Gastrocnemius medialis (tissue), 4 donors: ENCODE measurements around the gene RCOR2. TPM values are rescaled to one million over a fixed set of nuclear protein-coding genes. Genes with fewer than 3 reads are reported as not detected.

ENCODE experiments used
- ATAC-seq, 2 donors: fragments of 150-250 bp; one replicate each; pipeline ENCODE4 v1.9.1; 2016
- DNase-seq, 2 donors: peaks; one replicate each; pipeline ENCODE4 v3.0.0-alpha.2; 2019
- H3K27ac ChIP-seq, 4 donors: fragments of 200-600 bp; sonication (generic); 1 replicate in 1 of 4; 2 replicates in 3 of 4; pipeline ENCODE4 v1.5.1; 2016 to 2018; ENCODE audit warnings: mild to moderate bottlenecking in 2 of 4, moderate library complexity in 1 of 4
- H3K27me3 ChIP-seq, 3 donors: fragments of 200-600 bp; sonication (generic) in 2 of 3; 1 replicate in 1 of 3; 2 replicates in 2 of 3; pipeline versions ENCODE4 v1.5.1 to v1.6.0; 2016 to 2019; ENCODE audit warnings: mild to moderate bottlenecking in 1 of 3, moderate library complexity in 1 of 3
- H3K36me3 ChIP-seq, 2 donors: fragments of 200-600 bp; sonication (generic) in 1 of 2; one replicate each; pipeline ENCODE4 v1.5.1; 2017 to 2018
- H3K4me1 ChIP-seq, 2 donors: fragments of 200-600 bp; sonication (generic) in 1 of 2; one replicate each; pipeline ENCODE4 v1.5.1; 2016 to 2017; ENCODE audit warnings: mild to moderate bottlenecking in 2 of 2
- H3K4me3 ChIP-seq, 4 donors: fragments of 200-600 bp; sonication (generic) in 3 of 4; 1 replicate in 1 of 4; 2 replicates in 3 of 4; pipeline ENCODE4 v1.5.1; 2016 to 2019; ENCODE audit warnings: mild to moderate bottlenecking in 2 of 4
- H3K9me3 ChIP-seq, 3 donors: fragments of 200-600 bp; sonication (generic) in 2 of 3; 1 replicate in 1 of 3; 2 replicates in 2 of 3; pipeline ENCODE4 v1.5.1; 2016 to 2019
- CTCF ChIP-seq, 5 experiments: fragments of 450-650 bp in 3 of 5; fragments of 200-600 bp in 2 of 5; sonication (generic) in 2 of 5; IDR thresholded peaks in 4 of 5; conservative IDR thresholded peaks in 1 of 5; 1 replicate in 4 of 5; 2 replicates in 1 of 5; pipeline ENCODE4 v1.5.1; 2016 to 2019; ENCODE audit warnings: antibody characterized with exemption in 5 of 5, mild to moderate bottlenecking in 3 of 5, moderate library complexity in 3 of 5
- POLR2A ChIP-seq, 2 donors: fragments of 450-650 bp; IDR thresholded peaks; one replicate each; pipeline ENCODE4 v1.6.1; 2017; ENCODE audit warnings: antibody characterized with exemption in 2 of 2, mild to moderate bottlenecking in 2 of 2, moderate library complexity in 2 of 2
- in situ Hi-C, 4 donors: fragments of 200-750 bp; cut with MboI; loops; one replicate each; pipeline versions ENCODE4 v1.15.0 to v1.8.0; 2017; ENCODE audit warnings: low sequenced_read_pairs in 4 of 4
- intact Hi-C: fragments of 100-400 bp; cut with DNase I; formaldehyde crosslinking; loops from one replicate; pipeline ENCODE4 v1.15.1; 2023; ENCODE audit warnings: low total_unique reads
- total RNA-seq, 4 donors: library from RNA; depleted of rRNA; stranded (reverse); fragments of >200 nt; gene quantifications; one replicate each; pipeline versions ENCODE4 v1.1.0 to v1.2.3, GENCODE V29; 2016

Gene RCOR2
- total RNA-seq, 4 donors from 2014 or later = 0.25 to 1.5 (median 0.45) TPM

DNA sequence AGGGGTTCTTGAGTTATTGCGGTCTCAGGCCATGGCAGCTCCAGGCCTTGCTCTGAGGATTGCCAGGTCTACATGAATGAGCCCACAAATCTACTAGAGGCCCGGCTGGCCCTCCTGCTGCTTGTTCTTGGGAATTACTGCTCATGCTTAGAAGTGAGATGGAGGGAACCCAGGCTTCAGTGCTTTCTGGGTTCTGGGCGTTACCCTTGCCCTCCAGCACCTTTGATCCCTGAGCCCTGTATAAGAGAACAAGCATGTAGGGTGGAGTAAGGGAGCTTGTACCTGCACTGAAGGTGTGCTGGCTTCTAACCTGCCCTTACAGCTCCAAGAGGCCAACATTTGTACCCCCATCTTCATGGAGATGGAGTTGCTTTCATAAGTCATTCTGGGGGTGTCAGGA is 25.8 kb upstream of the RCOR2 start:
- peaks cover 42 to 45% of the 10 kb centered on the region in 2 donors for H3K4me1 ChIP-seq
- in situ Hi-C loops = loop anchor here in 2 of 4 donors (10.0 kb wide), 2 partner anchors 108 to 178 kb away; partner anchors contain the start of genes MARK2 (in 1 of the 2) and ZFTA (in 1 of the 2)
- no peak overlapping the region for H3K4me3 ChIP-seq
- H3K9me3 ChIP-seq = no peaks in the 10 kb centered on the region
- intact Hi-C loops = loop anchor here (5.0 to 10.0 kb wide), 2 partner anchors 36 to 268 kb away; partner anchors contain the start of gene ATL3
- no peak for TF ChIP-seq CTCF (IDR thresholded peaks at IDR 0.05 in 4 of 5, conservative IDR thresholded peaks at IDR 0.05 in 1 of 5)
- TF ChIP-seq POLR2A (IDR thresholded peaks at IDR 0.05) = no peak
- no peaks in the 10 kb centered on the region for H3K27me3 ChIP-seq
- H3K27ac ChIP-seq = no peak overlapping the region
- no peak for DNase-seq
- ATAC-seq = no peak
- no peaks in the 10 kb centered on the region for H3K36me3 ChIP-seq

- intact Hi-C loops = loop anchor here (5.0 to 10.0 kb wide), 2 partner anchors 35 to 267 kb away; partner anchors contain the start of gene ATL3
- H3K4me1 ChIP-seq = peaks cover 42 to 45% of the 10 kb centered on the region in 2 donors
- ATAC-seq (no peak), DNase-seq (no peak)
- in situ Hi-C loops = loop anchor here in 2 of 4 donors (10.0 kb wide), 2 partner anchors 107 to 177 kb away; partner anchors contain the start of genes MARK2 (in 1 of the 2) and ZFTA (in 1 of the 2)
- H3K36me3 ChIP-seq = no peaks in the 10 kb centered on the region
- no peak overlapping the region for H3K4me3 ChIP-seq
- H3K27ac ChIP-seq = peak overlapping the region in 1 of 4 donors; percentile 83
- no peaks in the 10 kb centered on the region for H3K9me3 ChIP-seq
- H3K27me3 ChIP-seq = no peaks in the 10 kb centered on the region
- no peak for TF ChIP-seq CTCF (IDR thresholded peaks at IDR 0.05 in 4 of 5, conservative IDR thresholded peaks at IDR 0.05 in 1 of 5)
- no peak for TF ChIP-seq POLR2A (IDR thresholded peaks at IDR 0.05)
Measured at GRCh38 chr11:63941901-63942300, 24.9 kb upstream of the RCOR2 start.

DNA sequence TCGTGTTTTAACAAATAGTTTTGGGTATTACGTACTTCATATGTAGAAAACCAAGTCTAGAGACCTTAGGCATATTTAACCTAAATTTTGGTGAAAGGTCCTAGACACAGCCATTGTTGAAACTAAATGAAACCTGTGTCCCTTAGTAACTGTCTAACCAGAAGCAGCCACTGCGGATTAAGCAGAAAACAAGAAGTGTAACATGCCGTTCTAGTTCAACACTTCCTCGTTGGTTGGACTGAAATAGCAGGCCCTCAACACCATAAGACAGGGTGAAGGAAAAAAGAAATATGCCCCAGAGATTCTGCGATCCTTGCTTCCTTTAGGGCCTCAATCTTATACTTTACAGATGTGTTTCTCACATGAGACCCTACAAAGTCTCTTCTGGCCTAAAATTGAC is 23.8 kb upstream of the RCOR2 start:
- Histone ChIP-seq H3K4me3 (no peak overlapping the region), H3K27ac (peak overlapping the region; percentile 16 to 88 (median 80)), H3K36me3 (no peaks in the 10 kb centered on the region), H3K27me3 (no peaks in the 10 kb centered on the region), H3K9me3 (no peaks in the 10 kb centered on the region), H3K4me1 (peaks cover 41% of the 10 kb centered on the region in 2 donors)
- DNase-seq = no peak
- intact Hi-C loops = loop anchor here (5.0 to 10.0 kb wide), 2 partner anchors 33 to 266 kb away; partner anchors contain the start of gene ATL3
- TF ChIP-seq POLR2A (IDR thresholded peaks at IDR 0.05) (no peak), CTCF (IDR thresholded peaks at IDR 0.05 in 4 of 5, conservative IDR thresholded peaks at IDR 0.05 in 1 of 5) (no peak)
- in situ Hi-C loops = loop anchor here in 2 of 4 donors (10.0 kb wide), 2 partner anchors 106 to 176 kb away; partner anchors contain the start of genes MARK2 (in 1 of the 2) and ZFTA (in 1 of the 2)
- ATAC-seq = peak in 1 of 2 donors; percentile 12

GRCh38 chr11:63939397-63939891 is 22.5 kb upstream of the RCOR2 start:
- no peaks in the 10 kb centered on the region for H3K9me3 ChIP-seq
- peak overlapping the region; percentile 78 to 88 (median 84) for H3K27ac ChIP-seq
- no peaks in the 10 kb centered on the region for H3K36me3 ChIP-seq
- TF ChIP-seq CTCF (IDR thresholded peaks at IDR 0.05 in 4 of 5, conservative IDR thresholded peaks at IDR 0.05 in 1 of 5) (no peak), POLR2A (IDR thresholded peaks at IDR 0.05) (no peak)
- H3K4me3 ChIP-seq = peak overlapping the region; percentile 69 to 84 (median 80)
- no peak for DNase-seq
- no peaks in the 10 kb centered on the region for H3K27me3 ChIP-seq
- intact Hi-C loops = no loop called here
- ATAC-seq = peak; percentile 22 to 25
- H3K4me1 ChIP-seq = peaks cover 28% of the 10 kb centered on the region in 2 donors
- in situ Hi-C loops = no loop called here
